Stimulated activated CD8-positive, alpha-beta memory T cell treated with anti-CD3 and anti-CD28 coated beads, Interleukin-7, amount 100 ng/mL, for 4 hours (primary cell): ENCODE data around the gene CTRB1.
"Not testable (repeated sequence)": the region's sequence is repeated elsewhere in the genome, so short reads cannot be mapped to it uniquely, and the experiment has no call there.

ENCODE experiments used
- DNase-seq, 2 donors: peaks; one replicate each; pipeline ENCODE4 v3.0.0-alpha.2; 2020; ENCODE audit warnings: low read depth in 2 of 2

The CTRB1 gene

DNA sequence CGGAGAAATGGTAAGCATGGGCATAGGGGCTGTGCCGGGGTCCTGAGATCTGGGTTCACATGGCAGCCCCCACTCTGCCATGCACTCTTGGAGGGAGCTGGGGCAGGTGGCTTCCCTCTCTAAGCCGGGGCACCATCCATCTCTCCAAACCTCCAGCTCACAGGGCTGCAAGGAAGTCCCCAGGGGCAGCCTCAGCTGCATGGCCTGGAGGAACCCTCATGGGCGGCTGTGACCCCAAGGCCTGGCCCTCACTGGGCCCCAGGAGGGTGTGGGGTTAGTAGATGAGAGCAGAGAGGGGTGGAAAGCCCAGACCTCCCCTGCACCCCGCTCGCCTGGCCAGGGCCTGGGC lies 14.4 kb upstream of the CTRB1 start:
- DNase-seq = no peak

- not testable (repeated sequence) for DNase-seq
Observed at GRCh38 chr16:75204905-75205304, 13.9 kb upstream of the CTRB1 start.

- DNase-seq = not testable (repeated sequence)
Observed at GRCh38 chr16:75205438-75205837, 13.3 kb upstream of the CTRB1 start.

- DNase-seq = not testable (repeated sequence)
Observed at GRCh38 chr16:75205961-75206748, 12.6 kb upstream of the CTRB1 start.

DNA sequence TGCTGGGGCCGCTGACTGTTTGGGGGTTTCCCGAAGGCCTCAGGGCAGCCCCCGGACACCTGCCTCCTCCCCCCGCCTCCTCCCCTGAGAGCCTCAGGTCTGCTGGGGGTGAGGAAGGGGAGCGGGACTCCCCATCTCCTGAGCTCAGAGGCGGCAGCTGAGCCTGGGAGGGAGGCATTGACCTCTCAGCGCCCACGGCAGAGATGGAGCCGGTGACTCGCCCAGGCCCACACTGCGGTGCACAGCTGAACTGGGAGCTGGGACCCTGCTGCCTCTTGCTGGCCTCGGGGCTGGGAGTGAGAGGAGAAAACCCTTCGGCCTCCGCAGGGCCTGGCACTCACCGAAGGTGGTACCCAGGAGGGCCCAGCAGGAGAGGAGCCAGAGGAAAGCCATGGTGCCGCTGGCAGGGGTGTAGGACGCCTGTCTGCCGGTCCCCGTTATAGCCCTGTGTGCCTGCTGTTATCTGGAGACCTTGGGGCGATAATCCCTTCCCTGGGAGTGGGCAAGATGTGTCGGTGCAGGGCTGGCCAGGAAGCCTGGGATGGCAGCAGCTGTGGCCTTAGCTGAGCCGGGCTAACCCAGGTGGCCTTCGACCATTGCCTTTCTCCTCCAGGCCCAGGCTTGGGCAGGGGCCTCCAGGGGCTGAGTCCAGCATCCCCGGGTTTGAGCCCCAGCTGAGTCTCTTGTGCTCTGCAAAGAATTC lies 11.9 kb upstream of the CTRB1 start, which contains the start of gene CTRB2:
Gene CTRB2 (minus strand): TSS at position 413 of the 703 bp plus-strand sequence. CDS start 20 bp downstream, at position 393.
- no peak for DNase-seq

- DNase-seq = no peak
Observed at GRCh38 chr16:75207831-75208230, 11.0 kb upstream of the CTRB1 start.

- DNase-seq = no peak
Observed at GRCh38 chr16:75208242-75208825, 10.5 kb upstream of the CTRB1 start.

GRCh38 chr16:75208861-75209505 lies 9.8 kb upstream of the CTRB1 start:
- no peak for DNase-seq

DNA sequence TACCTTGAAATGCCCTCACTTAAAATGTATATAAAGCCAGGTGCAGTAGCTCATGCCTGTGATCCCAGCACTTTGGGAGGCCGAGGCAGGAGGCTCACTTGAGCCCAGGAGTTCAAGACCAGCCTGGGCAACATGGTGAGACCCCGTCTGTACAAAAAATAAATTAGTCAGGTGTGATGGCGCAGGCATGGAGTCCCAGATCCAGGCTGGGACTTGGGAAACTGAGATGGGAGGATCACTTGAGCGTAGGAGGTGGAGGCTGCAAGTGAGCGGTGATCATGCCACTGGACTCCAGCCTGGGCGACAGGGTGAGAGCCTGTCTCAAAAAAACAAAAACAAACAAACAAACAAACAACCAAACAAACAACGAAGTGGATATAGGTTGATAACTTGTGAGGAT lies 9.3 kb upstream of the CTRB1 start:
- DNase-seq = not testable (repeated sequence)

- DNase-seq = no peak
Observed at GRCh38 chr16:75209944-75210343, 8.8 kb upstream of the CTRB1 start.

DNA sequence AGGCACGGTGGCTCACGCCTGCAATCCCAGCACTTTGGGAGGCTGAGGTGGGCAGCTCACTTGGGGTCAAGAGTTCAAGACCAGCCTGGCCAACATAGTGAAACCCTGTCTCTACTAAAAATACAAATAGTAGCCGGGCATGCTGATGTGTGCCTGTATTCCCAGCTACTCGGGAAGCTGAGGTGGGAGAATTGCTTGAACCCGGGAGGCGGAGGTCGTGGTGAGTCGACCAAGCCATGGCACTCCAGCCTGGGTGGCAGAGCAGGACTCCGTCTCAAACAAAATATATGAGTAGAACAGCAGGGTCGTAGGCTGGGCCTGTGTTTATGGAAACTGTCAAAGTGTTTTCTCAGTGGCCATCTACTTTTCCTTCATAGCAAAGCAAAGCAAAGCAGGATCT lies 7.5 kb upstream of the CTRB1 start:
- DNase-seq = not testable (repeated sequence)

GRCh38 chr16:75216127-75216526 lies 2.7 kb upstream of the CTRB1 start:
- DNase-seq = no peak

DNA sequence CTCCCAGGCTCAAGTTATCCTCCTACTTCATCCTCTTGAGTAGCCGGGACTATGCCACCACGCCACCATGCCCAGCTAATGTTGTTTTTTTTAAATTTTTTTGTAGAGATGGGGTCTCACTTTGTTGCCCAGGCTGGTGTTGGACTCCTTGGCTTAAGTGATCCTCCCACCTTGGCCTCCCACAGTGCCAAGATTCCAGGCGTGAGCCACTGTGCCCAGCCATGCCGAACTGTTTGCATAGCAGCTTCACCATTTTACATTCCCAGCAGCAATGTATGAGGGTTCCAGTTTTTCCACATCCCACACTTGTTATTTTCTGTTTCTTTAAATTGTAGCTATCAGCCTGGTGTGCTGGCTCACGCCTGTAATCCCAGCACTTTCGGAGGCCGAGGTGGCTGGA lies 2.2 kb upstream of the CTRB1 start:
- no peak for DNase-seq

GRCh38 chr16:75217389-75217851 lies 1.4 kb upstream of the CTRB1 start:
- no peak for DNase-seq

DNA sequence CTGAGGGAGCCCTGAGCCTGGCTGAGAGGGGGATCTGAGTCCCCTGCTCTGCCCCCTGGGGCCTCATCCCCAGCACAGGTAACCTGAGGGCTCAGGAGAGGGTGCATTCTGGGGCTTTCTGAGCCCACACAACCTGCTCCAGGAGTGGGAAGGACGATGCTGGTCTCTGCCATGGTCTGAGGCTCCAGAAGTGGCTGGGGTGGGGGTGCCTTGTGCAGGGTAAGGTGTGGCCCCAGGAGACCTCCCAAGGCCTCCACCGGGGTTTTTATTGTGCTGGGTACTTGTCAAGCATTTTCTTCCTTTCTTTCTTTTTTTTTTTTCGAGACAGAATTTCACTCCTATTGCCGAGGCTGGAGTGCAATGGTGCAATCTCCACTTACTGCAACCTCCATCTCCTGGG lies 300 bp downstream of the CTRB1 start:
- DNase-seq = no peak

DNA sequence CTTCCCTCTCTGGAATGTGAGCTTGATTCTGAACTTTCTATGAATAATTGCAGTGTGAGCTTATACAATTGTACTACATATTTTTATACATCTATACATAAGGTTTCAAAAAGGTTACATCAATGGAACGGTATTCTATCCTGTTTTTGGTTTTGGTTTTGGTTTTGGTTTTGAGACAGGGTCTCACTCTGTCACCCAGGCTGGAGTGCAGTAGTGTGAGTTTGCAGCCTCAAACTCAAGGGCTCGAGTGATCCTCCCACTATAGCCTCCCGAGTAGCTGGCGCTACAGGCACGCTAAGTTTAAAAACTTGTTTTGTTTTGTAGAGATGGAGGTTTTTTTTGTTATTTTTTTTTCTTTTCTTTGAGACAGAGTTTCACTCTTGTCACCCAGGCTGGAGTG lies 1.1 kb downstream of the CTRB1 start:
- no peak for DNase-seq

DNA sequence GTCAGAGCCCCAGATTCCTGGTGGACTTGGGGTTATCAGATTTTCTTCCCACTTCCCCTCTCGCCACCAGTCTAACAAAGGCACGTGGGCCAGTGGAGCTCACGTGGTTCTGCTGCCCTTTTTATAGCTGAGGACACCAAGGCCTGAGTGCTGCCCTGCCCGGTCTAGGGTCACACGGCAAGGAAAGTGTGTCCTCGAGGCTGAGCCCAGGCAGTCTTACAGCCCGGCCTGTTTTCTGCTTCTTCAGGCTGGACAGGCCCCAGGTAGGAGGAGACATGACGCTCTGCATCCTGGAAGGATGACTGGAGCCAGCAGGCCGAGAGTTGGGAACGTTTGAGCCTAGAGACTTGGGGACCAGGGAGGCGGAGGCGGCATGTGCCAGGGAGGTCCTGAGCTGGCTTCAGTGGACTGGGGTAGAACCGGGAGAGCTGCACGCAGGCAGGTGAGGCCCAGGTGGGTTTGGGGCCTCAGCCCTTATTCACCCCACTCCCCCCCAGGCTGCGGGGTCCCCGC lies 3.5 kb downstream of the CTRB1 start:
- DNase-seq = no peak

- DNase-seq = not testable (repeated sequence)
Observed at GRCh38 chr16:75223129-75223528, 4.3 kb downstream of the CTRB1 start.

GRCh38 chr16:75224306-75225082 lies 5.7 kb downstream of the CTRB1 start:
- DNase-seq = no peak

DNA sequence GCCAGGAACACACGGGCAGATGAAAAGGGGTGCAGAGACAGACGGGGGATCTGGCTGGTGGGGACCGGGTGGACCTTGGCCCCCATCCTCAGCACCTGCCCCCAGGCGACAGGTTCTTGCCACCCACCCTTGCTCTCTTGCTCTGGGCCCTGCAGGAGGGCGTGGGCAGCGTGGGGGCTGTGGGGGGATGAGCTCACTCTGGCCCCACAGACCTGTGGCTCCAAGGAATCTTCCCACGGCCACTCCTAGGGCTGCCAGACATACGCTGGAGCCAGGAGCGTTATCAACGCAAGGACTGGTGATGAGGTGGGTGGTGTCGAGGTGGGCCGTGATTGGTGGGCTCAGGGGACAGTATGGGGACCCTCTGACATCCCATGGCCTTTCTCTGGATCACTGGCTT lies 6.3 kb downstream of the CTRB1 start:
- DNase-seq = no peak
